Panc1 (cell line): Measurements from ENCODE around the gene MICALL1. TPM values are rescaled to one million over a fixed set of nuclear protein-coding genes. Genes with fewer than 3 reads are reported as not detected.

Experiments used
- ATAC-seq: fragments of 200-7000 bp; cut with Tn5 transposase; 2 replicates; pipeline ENCODE4 v1.9.1; 2020; ENCODE audit warnings: mild to moderate bottlenecking, moderate library complexity
- BruUV-seq: library from RNA; stranded (reverse); fragments of 400-500 nt; replicated peaks from 2 replicates; lab custom pipeline; 2021; lab: Mats Ljungman, UMichigan
- CTCF ChIA-PET: fragments of 300-600 bp; sonication (Branson Sonifier 250); formaldehyde crosslinking; loops from one replicate; lab custom pipeline; 2022; ENCODE audit warnings: antibody characterized with exemption; lab: Charles Lee
- POLR2A ChIA-PET: fragments of 300-600 bp; sonication (Branson Sonifier 250); formaldehyde crosslinking; loops from one replicate; lab custom pipeline; 2022; ENCODE audit warnings: antibody characterized with exemption; lab: Charles Lee
- DNase-seq: peaks from one replicate; pipeline ENCODE4 v3.0.0-alpha.2; 2010; ENCODE audit warnings: low read depth, low spot score
- H3K27ac ChIP-seq: 2 replicates; pipeline ENCODE4 v1.5.1; 2011; ENCODE audit warnings: mild to moderate bottlenecking, low read length, inconsistent platforms
- H3K27me3 ChIP-seq: fragments of 200-500 bp; sonication (Bioruptor generic); 2 replicates; pipeline ENCODE4 v1.6.0; 2014; ENCODE audit warnings: low read length, inconsistent platforms; ENCODE audit not compliant: control insufficient read depth, insufficient read depth
- H3K36me3 ChIP-seq: fragments of 200-500 bp; sonication (Bioruptor generic); 2 replicates; pipeline ENCODE4 v1.5.1; 2014; ENCODE audit warnings: inconsistent platforms, mild to moderate bottlenecking, low read length, moderate library complexity; ENCODE audit not compliant: control insufficient read depth, insufficient read depth
- H3K4me1 ChIP-seq: 2 replicates; pipeline ENCODE4 v1.5.1; 2011; ENCODE audit warnings: inconsistent platforms, mild to moderate bottlenecking, low read length, moderate library complexity; ENCODE audit not compliant: control insufficient read depth, insufficient read depth
- H3K4me3 ChIP-seq, 2 experiments: 2 replicates each; pipeline ENCODE4 v1.5.1; 2011 to 2012; ENCODE audit warnings: low read depth in 2 of 2, low read length in 2 of 2, mild to moderate bottlenecking in 2 of 2, inconsistent platforms in 1 of 2, moderate library complexity in 1 of 2
- H3K9me3 ChIP-seq: fragments of 200-500 bp; sonication (Bioruptor generic); 2 replicates; pipeline ENCODE4 v1.5.1; 2014; ENCODE audit warnings: low read depth, mild to moderate bottlenecking, inconsistent platforms, low read length, moderate library complexity; ENCODE audit not compliant: control insufficient read depth, insufficient read depth
- POLR2AphosphoS5 ChIP-seq: IDR thresholded peaks from 2 replicates; pipeline ENCODE4 v1.6.1; 2012; ENCODE audit warnings: mild to moderate bottlenecking, low read depth, low read length, moderate library complexity
- SIN3A ChIP-seq: IDR thresholded peaks from 2 replicates; pipeline ENCODE4 v1.6.1; 2012; ENCODE audit warnings: low read depth, mild to moderate bottlenecking, low read length, moderate library complexity, borderline replicate concordance; ENCODE audit not compliant: insufficient read depth
- TCF7L2 ChIP-seq: IDR thresholded peaks from 2 replicates; pipeline ENCODE4 v1.6.1; 2011; ENCODE audit warnings: mild to moderate bottlenecking, low read depth, low read length, inconsistent platforms
- in situ Hi-C: cut with HindIII; loops from 2 replicates; pipeline ENCODE4 v1.10.0; 2016; ENCODE audit warnings: low sequenced_read_pairs, low pct_unique_long_range_greater_than_20kb
- intact Hi-C: fragments of 100-400 bp; cut with micrococcal nuclease; formaldehyde crosslinking; loops from one replicate; pipeline ENCODE4 v1.10.0; 2022; ENCODE audit not compliant: unreplicated experiment
- total RNA-seq: library from RNA; stranded (reverse); gene quantifications from one replicate; pipeline ENCODE4 v1.2.1, GENCODE V29; 2021; ENCODE audit not compliant: unreplicated experiment
- TF ChIP-seq, protein P1 (sequence below), 2 experiments: IDR thresholded peaks; 2 replicates each; pipeline ENCODE4 v1.6.1; 2011 to 2012; ENCODE audit warnings: low read depth in 2 of 2, control low read depth in 1 of 2, low read length in 1 of 2, mild to moderate bottlenecking in 1 of 2, moderate library complexity in 1 of 2; ENCODE audit not compliant: insufficient read depth in 1 of 2
- TF ChIP-seq, protein P2 (sequence below): fragments of 450-650 bp; IDR thresholded peaks from 2 replicates; pipeline ENCODE4 v1.5.1; 2017; ENCODE audit warnings: mild to moderate bottlenecking

MICALL1 gene
- total RNA-seq, 1 experiment from 2014 or later: 34.5 TPM

DNA sequence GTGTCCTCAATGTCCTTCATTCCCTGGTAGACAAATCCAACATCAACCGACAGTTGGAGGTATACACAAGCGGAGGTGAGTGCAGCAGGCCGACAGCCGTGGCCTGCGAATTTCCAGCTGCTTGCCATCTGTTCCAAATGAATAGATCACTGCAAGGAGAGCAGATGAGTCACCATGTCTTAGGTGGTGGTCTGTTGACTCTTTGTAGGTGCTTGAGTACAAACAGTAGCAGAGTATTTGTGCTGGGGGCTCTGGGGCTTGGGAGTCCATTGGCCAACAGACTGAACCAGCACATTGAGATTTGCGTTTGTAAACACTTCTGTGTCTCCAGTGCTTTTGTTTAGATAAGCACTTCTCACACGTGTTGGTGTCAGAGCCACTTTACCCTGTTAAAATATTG is 35.8 kb upstream of the MICALL1 start:
- Histone ChIP-seq H3K36me3 (peaks cover 20% of the 10 kb centered on the region), H3K27me3 (no peaks in the 10 kb centered on the region), H3K27ac (no peak overlapping the region), H3K4me1 (no peaks in the 10 kb centered on the region), H3K9me3 (no peaks in the 10 kb centered on the region), H3K4me3 (no peak overlapping the region)
- in situ Hi-C loops (no loop called here), intact Hi-C loops (no loop called here)
- DNase-seq (no peak), ATAC-seq (no peak)
- TSS peak; percentile 14 for BruUV-seq
- TF ChIP-seq SIN3A: no peak
- TF ChIP-seq, protein P1, sequence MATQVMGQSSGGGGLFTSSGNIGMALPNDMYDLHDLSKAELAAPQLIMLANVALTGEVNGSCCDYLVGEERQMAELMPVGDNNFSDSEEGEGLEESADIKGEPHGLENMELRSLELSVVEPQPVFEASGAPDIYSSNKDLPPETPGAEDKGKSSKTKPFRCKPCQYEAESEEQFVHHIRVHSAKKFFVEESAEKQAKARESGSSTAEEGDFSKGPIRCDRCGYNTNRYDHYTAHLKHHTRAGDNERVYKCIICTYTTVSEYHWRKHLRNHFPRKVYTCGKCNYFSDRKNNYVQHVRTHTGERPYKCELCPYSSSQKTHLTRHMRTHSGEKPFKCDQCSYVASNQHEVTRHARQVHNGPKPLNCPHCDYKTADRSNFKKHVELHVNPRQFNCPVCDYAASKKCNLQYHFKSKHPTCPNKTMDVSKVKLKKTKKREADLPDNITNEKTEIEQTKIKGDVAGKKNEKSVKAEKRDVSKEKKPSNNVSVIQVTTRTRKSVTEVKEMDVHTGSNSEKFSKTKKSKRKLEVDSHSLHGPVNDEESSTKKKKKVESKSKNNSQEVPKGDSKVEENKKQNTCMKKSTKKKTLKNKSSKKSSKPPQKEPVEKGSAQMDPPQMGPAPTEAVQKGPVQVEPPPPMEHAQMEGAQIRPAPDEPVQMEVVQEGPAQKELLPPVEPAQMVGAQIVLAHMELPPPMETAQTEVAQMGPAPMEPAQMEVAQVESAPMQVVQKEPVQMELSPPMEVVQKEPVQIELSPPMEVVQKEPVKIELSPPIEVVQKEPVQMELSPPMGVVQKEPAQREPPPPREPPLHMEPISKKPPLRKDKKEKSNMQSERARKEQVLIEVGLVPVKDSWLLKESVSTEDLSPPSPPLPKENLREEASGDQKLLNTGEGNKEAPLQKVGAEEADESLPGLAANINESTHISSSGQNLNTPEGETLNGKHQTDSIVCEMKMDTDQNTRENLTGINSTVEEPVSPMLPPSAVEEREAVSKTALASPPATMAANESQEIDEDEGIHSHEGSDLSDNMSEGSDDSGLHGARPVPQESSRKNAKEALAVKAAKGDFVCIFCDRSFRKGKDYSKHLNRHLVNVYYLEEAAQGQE (IDR thresholded peaks at IDR 0.05; ENCODE audit: insufficient read depth in 1 of 2, low read depth in 2 of 2, low read length in 1 of 2): no peak
- TF ChIP-seq, protein P2, sequence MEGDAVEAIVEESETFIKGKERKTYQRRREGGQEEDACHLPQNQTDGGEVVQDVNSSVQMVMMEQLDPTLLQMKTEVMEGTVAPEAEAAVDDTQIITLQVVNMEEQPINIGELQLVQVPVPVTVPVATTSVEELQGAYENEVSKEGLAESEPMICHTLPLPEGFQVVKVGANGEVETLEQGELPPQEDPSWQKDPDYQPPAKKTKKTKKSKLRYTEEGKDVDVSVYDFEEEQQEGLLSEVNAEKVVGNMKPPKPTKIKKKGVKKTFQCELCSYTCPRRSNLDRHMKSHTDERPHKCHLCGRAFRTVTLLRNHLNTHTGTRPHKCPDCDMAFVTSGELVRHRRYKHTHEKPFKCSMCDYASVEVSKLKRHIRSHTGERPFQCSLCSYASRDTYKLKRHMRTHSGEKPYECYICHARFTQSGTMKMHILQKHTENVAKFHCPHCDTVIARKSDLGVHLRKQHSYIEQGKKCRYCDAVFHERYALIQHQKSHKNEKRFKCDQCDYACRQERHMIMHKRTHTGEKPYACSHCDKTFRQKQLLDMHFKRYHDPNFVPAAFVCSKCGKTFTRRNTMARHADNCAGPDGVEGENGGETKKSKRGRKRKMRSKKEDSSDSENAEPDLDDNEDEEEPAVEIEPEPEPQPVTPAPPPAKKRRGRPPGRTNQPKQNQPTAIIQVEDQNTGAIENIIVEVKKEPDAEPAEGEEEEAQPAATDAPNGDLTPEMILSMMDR: no peak
- TF ChIP-seq TCF7L2: no peak
- TF ChIP-seq POLR2AphosphoS5: no peak
- CTCF ChIA-PET: no interaction called here
- POLR2A ChIA-PET: no interaction called here

DNA sequence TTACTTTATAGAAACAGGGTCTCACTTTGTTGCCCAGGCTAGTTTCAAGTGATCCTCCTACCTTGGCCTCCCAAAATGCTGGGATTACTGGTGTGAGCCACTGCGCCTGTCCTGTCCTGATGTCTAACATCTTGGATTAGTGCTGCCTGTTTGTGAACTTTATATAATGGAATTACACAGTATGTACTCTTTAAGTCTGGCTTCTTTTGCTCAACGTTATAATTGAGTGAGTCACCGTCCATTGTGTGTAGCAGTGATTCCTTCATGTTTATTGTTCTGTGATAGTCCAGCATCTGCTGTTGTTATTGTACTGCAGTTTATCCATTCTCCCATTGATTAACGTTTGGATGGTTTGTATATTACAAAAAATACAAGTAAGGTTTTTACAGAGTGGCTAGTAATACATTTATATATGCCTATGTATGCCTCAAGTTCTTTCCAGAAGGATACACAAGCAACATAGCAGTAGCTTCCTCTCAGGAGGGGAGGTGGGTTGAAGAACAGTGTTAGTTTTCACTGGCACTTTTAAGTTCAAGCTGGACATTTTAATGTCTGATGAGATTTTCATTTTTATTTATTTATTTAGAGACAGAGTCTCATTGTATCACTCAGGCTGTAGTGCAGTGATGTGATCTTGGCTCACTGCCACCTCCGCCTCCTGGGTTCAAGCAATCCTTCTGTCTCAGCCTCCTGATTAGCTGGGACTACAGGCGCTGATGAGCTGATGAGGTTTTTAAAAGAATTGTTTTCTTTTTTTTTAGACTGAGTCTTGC is 25.2 kb upstream of the MICALL1 start:
- Histone ChIP-seq H3K4me3 (no peak overlapping the region), H3K27me3 (no peaks in the 10 kb centered on the region), H3K9me3 (no peaks in the 10 kb centered on the region), H3K36me3 (peaks cover 17% of the 10 kb centered on the region), H3K27ac (no peak overlapping the region), H3K4me1 (no peaks in the 10 kb centered on the region)
- DNase-seq: no peak
- ATAC-seq: no peak
- no TSS peak for BruUV-seq
- in situ Hi-C loops: no loop called here
- intact Hi-C loops: no loop called here
- CTCF ChIA-PET: no interaction called here
- TF ChIP-seq, protein P2: no peak
- TF ChIP-seq TCF7L2 (no peak), SIN3A (no peak), POLR2AphosphoS5 (no peak)
- TF ChIP-seq, protein P1 (IDR thresholded peaks at IDR 0.05; ENCODE audit: insufficient read depth in 1 of 2, low read depth in 2 of 2, low read length in 1 of 2): no peak
- POLR2A ChIA-PET: no interaction called here
